ENCODE measurements around the gene TPCN2.

Gene TPCN2

GRCh38 chr11:69165775-69166174 lies 117.0 kb downstream of the TPCN2 start:
- no peak for DNase-seq (ENCODE audit: low read depth in 2 of 2)

GRCh38 chr11:69166218-69167115 lies 117.7 kb downstream of the TPCN2 start:
- peak; percentile 38 to 56 for DNase-seq (ENCODE audit: low read depth in 2 of 2)

- no peak for DNase-seq (ENCODE audit: low read depth in 2 of 2)
These were observed 118.6 kb downstream of the TPCN2 start for GRCh38 chr11:69167130-69167915.

- DNase-seq (ENCODE audit: low read depth in 2 of 2) = no peak
These were observed 119.4 kb downstream of the TPCN2 start for GRCh38 chr11:69167916-69168691.

- DNase-seq (ENCODE audit: low read depth in 2 of 2) = no peak
These were observed 120.7 kb downstream of the TPCN2 start for GRCh38 chr11:69169479-69169878.

- no peak for DNase-seq (ENCODE audit: low read depth in 2 of 2)
These were observed 122.0 kb downstream of the TPCN2 start for GRCh38 chr11:69170704-69171103.

- no peak for DNase-seq (ENCODE audit: low read depth in 2 of 2)
These were observed 122.9 kb downstream of the TPCN2 start for GRCh38 chr11:69171476-69172240.

GRCh38 chr11:69172674-69173073 lies 123.9 kb downstream of the TPCN2 start:
- no peak for DNase-seq (ENCODE audit: low read depth in 2 of 2)

GRCh38 chr11:69173331-69173730 lies 124.6 kb downstream of the TPCN2 start:
- no peak for DNase-seq (ENCODE audit: low read depth in 2 of 2)

- no peak for DNase-seq (ENCODE audit: low read depth in 2 of 2)
These were observed 125.3 kb downstream of the TPCN2 start for GRCh38 chr11:69173925-69174581.

GRCh38 chr11:69174841-69175240 lies 126.1 kb downstream of the TPCN2 start:
- no peak for DNase-seq (ENCODE audit: low read depth in 2 of 2)

- DNase-seq (ENCODE audit: low read depth in 2 of 2) = no peak
These were observed 130.2 kb downstream of the TPCN2 start for GRCh38 chr11:69178819-69179482.

- DNase-seq (ENCODE audit: low read depth in 2 of 2) = no peak
These were observed 131.5 kb downstream of the TPCN2 start for GRCh38 chr11:69180226-69180625.

- DNase-seq (ENCODE audit: low read depth in 2 of 2) = no peak
These were observed 132.0 kb downstream of the TPCN2 start for GRCh38 chr11:69180726-69181125.

- DNase-seq (ENCODE audit: low read depth in 2 of 2) = no peak
These were observed 134.9 kb downstream of the TPCN2 start for GRCh38 chr11:69183613-69184012.

All from stimulated activated CD8-positive, alpha-beta memory T cell treated with anti-CD3 and anti-CD28 coated beads, Interleukin-15, amount 100 ng/mL, for 48 hours (primary cell).